Osteoblast (primary cell): ENCODE data around the gene SEC11C. TPM values are rescaled to one million over a fixed set of nuclear protein-coding genes. Genes with fewer than 3 reads are reported as not detected.

Experiments
- DNase-seq: peaks from one replicate; pipeline ENCODE4 v3.0.0; 2011; ENCODE audit warnings: low spot score, mixed read lengths; ENCODE audit not compliant: insufficient read length; ENCODE audit errors: missing footprints
- H2AFZ ChIP-seq: 2 replicates; pipeline ENCODE4 v1.6.0; 2011; ENCODE audit warnings: mild to moderate bottlenecking, low read length
- H3K27ac ChIP-seq: 2 replicates; pipeline ENCODE4 v1.5.1; 2011; ENCODE audit warnings: mild to moderate bottlenecking, low read depth, low read length, moderate library complexity
- H3K27me3 ChIP-seq: 2 replicates; pipeline ENCODE4 v1.6.0; 2012; ENCODE audit warnings: mild to moderate bottlenecking, control low read depth, inconsistent platforms, low read length, moderate library complexity; ENCODE audit not compliant: insufficient read depth
- H3K36me3 ChIP-seq: 2 replicates; pipeline ENCODE4 v1.5.1; 2011; ENCODE audit warnings: mild to moderate bottlenecking, low read length, control low read depth, moderate library complexity; ENCODE audit not compliant: insufficient read depth
- H3K4me1 ChIP-seq: 2 replicates; pipeline ENCODE4 v1.5.1; 2011; ENCODE audit warnings: mild to moderate bottlenecking, low read length, control low read depth, moderate library complexity; ENCODE audit not compliant: insufficient read depth
- H3K4me2 ChIP-seq: 2 replicates; pipeline ENCODE4 v1.6.0; 2011; ENCODE audit warnings: mild to moderate bottlenecking, low read length; ENCODE audit not compliant: insufficient read depth
- H3K4me3 ChIP-seq: fragments of 200-600 bp; sonication (generic); 3 replicates; pipeline ENCODE4 v1.5.1; 2012; ENCODE audit warnings: mild to moderate bottlenecking, low read length, inconsistent platforms; ENCODE audit not compliant: insufficient read depth
- H3K79me2 ChIP-seq: 2 replicates; pipeline ENCODE4 v1.6.0; 2012; ENCODE audit warnings: mild to moderate bottlenecking, low read length, control low read depth, inconsistent platforms; ENCODE audit not compliant: insufficient read depth
- H3K9me3 ChIP-seq: 2 replicates; pipeline ENCODE4 v1.5.1; 2011; ENCODE audit warnings: low read depth, low read length, control low read depth
- H4K20me1 ChIP-seq: 2 replicates; pipeline ENCODE4 v1.6.0; 2012; ENCODE audit warnings: mild to moderate bottlenecking, low read length, control low read depth; ENCODE audit not compliant: insufficient read depth
- CTCF ChIP-seq: IDR thresholded peaks from 2 replicates; pipeline ENCODE4 v1.5.1; 2011; ENCODE audit warnings: mild to moderate bottlenecking, low read depth, low read length, moderate library complexity; ENCODE audit errors: extremely low read depth
- total RNA-seq: library from RNA; depleted of rRNA; stranded (reverse); fragments of >200 nt; gene quantifications from 2 replicates; pipeline ENCODE4 v1.2.3, GENCODE V29; 2012

SEC11C gene
- total RNA-seq, 1 donor: 10.1 TPM

- Histone ChIP-seq H2AFZ (no peak overlapping the region), H3K4me3 (no peak overlapping the region), H3K27ac (no peak overlapping the region), H3K4me1 (no peaks in the 10 kb centered on the region), H3K4me2 (no peak overlapping the region), H3K27me3 (peaks cover 45% of the 10 kb centered on the region), H3K9me3 (no peaks in the 10 kb centered on the region), H3K36me3 (no peaks in the 10 kb centered on the region), H3K79me2 (no peaks in the 10 kb centered on the region), H4K20me1 (no peaks in the 10 kb centered on the region)
- TF ChIP-seq CTCF: no peak
- no peak for DNase-seq
These were observed 43.4 kb upstream of the SEC11C start for GRCh38 chr18:59096098-59096789.

- no peak overlapping the region for H3K27ac ChIP-seq
- H3K27me3 ChIP-seq: peaks cover 55% of the 10 kb centered on the region
- no peak overlapping the region for H3K4me3 ChIP-seq
- no peak for DNase-seq
- H3K36me3 ChIP-seq: no peaks in the 10 kb centered on the region
- H3K79me2 ChIP-seq: no peaks in the 10 kb centered on the region
- no peaks in the 10 kb centered on the region for H3K4me1 ChIP-seq
- H3K4me2 ChIP-seq: no peak overlapping the region
- no peaks in the 10 kb centered on the region for H4K20me1 ChIP-seq
- H3K9me3 ChIP-seq: no peaks in the 10 kb centered on the region
- TF ChIP-seq CTCF: no peak
- H2AFZ ChIP-seq: no peak overlapping the region
These were observed 37.8 kb upstream of the SEC11C start for GRCh38 chr18:59101830-59102414.

- Histone ChIP-seq H3K9me3 (no peaks in the 10 kb centered on the region), H3K27ac (no peak overlapping the region), H3K36me3 (no peaks in the 10 kb centered on the region), H3K4me1 (no peaks in the 10 kb centered on the region), H4K20me1 (no peaks in the 10 kb centered on the region), H3K4me2 (no peak overlapping the region), H3K27me3 (peaks cover 71% of the 10 kb centered on the region), H3K4me3 (no peak overlapping the region), H2AFZ (no peak overlapping the region), H3K79me2 (no peaks in the 10 kb centered on the region)
- DNase-seq: no peak
- TF ChIP-seq CTCF: no peak
These were observed 30.3 kb upstream of the SEC11C start for GRCh38 chr18:59109375-59109774.

- no peak for DNase-seq
- no peak overlapping the region for H3K27ac ChIP-seq
- no peak overlapping the region for H3K4me2 ChIP-seq
- H3K36me3 ChIP-seq: no peaks in the 10 kb centered on the region
- H3K4me1 ChIP-seq: no peaks in the 10 kb centered on the region
- no peaks in the 10 kb centered on the region for H4K20me1 ChIP-seq
- no peak for TF ChIP-seq CTCF
- H3K4me3 ChIP-seq: no peak overlapping the region
- H2AFZ ChIP-seq: no peak overlapping the region
- no peaks in the 10 kb centered on the region for H3K9me3 ChIP-seq
- peaks cover 36% of the 10 kb centered on the region for H3K27me3 ChIP-seq
- no peaks in the 10 kb centered on the region for H3K79me2 ChIP-seq
These were observed 25.5 kb upstream of the SEC11C start for GRCh38 chr18:59114160-59114559.
